Vagina (tissue), 2 donors: ENCODE results near the gene CAMK2N2. TPM values are rescaled to one million over a fixed set of nuclear protein-coding genes. Genes with fewer than 3 reads are reported as not detected.
A peak's percentile ranks its signal among the peaks of the same experiment; 100 is the strongest.

Source experiments
- DNase-seq, 2 donors: peaks; one replicate each; pipeline ENCODE4 v3.0.0-alpha.2; 2017; ENCODE audit errors: extremely low spot score in 2 of 2
- H3K27ac ChIP-seq: fragments of 200-600 bp; sonication (generic); one replicate; pipeline ENCODE4 v1.5.1; 2019
- H3K27me3 ChIP-seq: fragments of 200-600 bp; sonication (generic); one replicate; pipeline ENCODE4 v1.5.1; 2019
- H3K36me3 ChIP-seq, 2 donors: fragments of 200-600 bp; sonication (generic); one replicate each; pipeline ENCODE4 v1.5.1; 2017 to 2019
- H3K4me1 ChIP-seq: fragments of 200-600 bp; sonication (generic); one replicate; pipeline ENCODE4 v1.5.1; 2019
- H3K4me3 ChIP-seq, 2 donors: fragments of 200-600 bp; sonication (generic); 1 replicate in 1 of 2; 2 replicates in 1 of 2; pipeline ENCODE4 v1.5.1; 2016 to 2019
- H3K9me3 ChIP-seq: fragments of 200-600 bp; sonication (generic); one replicate; pipeline ENCODE4 v1.5.1; 2019
- CTCF ChIP-seq, 3 experiments: fragments of 450-650 bp in 2 of 3; fragments of 200-600 bp in 1 of 3; sonication (generic) in 1 of 3; IDR thresholded peaks; one replicate each; pipeline ENCODE4 v1.5.1; 2017 to 2019; ENCODE audit warnings: antibody characterized with exemption in 3 of 3, mild to moderate bottlenecking in 2 of 3, moderate library complexity in 2 of 3
- POLR2A ChIP-seq, 2 donors: fragments of 450-650 bp; IDR thresholded peaks; one replicate each; pipeline ENCODE4 v1.6.1; 2017; ENCODE audit warnings: antibody characterized with exemption in 2 of 2, mild to moderate bottlenecking in 2 of 2, moderate library complexity in 2 of 2
- POLR2AphosphoS5 ChIP-seq, 2 donors: sonication (generic); formaldehyde crosslinking; IDR thresholded peaks; one replicate each; pipeline ENCODE4 v1.9.0; 2017; ENCODE audit warnings: antibody characterized with exemption in 2 of 2, mild to moderate bottlenecking in 2 of 2, low read depth in 1 of 2; ENCODE audit not compliant: insufficient read depth in 1 of 2
- intact Hi-C: fragments of 100-400 bp; cut with DNase I; formaldehyde crosslinking; loops from one replicate; pipeline ENCODE4 v1.15.1; 2023
- total RNA-seq: library from RNA; depleted of rRNA; stranded (reverse); fragments of >200 nt; gene quantifications from one replicate; pipeline ENCODE4 v1.2.3, GENCODE V29; 2016

The CAMK2N2 gene
- total RNA-seq, 1 donor from 2014 or later = not detected

- Histone ChIP-seq H3K36me3 (peaks cover 0 to 5% of the 10 kb centered on the region in 2 donors), H3K4me3 (no peak overlapping the region), H3K4me1 (peaks cover 9% of the 10 kb centered on the region), H3K27me3 (no peaks in the 10 kb centered on the region), H3K9me3 (no peaks in the 10 kb centered on the region), H3K27ac (no peak overlapping the region)
- TF ChIP-seq CTCF (IDR thresholded peaks at IDR 0.05) (no peak), POLR2A (IDR thresholded peaks at IDR 0.05) (no peak), POLR2AphosphoS5 (IDR thresholded peaks at IDR 0.05; ENCODE audit: insufficient read depth in 1 of 2, low read depth in 1 of 2) (no peak)
- no peak for DNase-seq
- intact Hi-C loops = no loop called here
Observed at GRCh38 chr3:184237807-184238206, 23.5 kb downstream of the CAMK2N2 start.

- H3K27ac ChIP-seq = no peak overlapping the region
- no peak overlapping the region for H3K4me3 ChIP-seq
- peaks cover 9% of the 10 kb centered on the region for H3K4me1 ChIP-seq
- no peaks in the 10 kb centered on the region for H3K9me3 ChIP-seq
- intact Hi-C loops = no loop called here
- H3K36me3 ChIP-seq = no peaks in the 10 kb centered on the region
- DNase-seq = no peak
- TF ChIP-seq CTCF (IDR thresholded peaks at IDR 0.05) (no peak), POLR2A (IDR thresholded peaks at IDR 0.05) (no peak)
- H3K27me3 ChIP-seq = no peaks in the 10 kb centered on the region
Observed at GRCh38 chr3:184237211-184237610, 24.1 kb downstream of the CAMK2N2 start.

GRCh38 chr3:184236636-184237035, 24.7 kb downstream of the CAMK2N2 start:
- H3K36me3 ChIP-seq = no peaks in the 10 kb centered on the region
- no peak overlapping the region for H3K4me3 ChIP-seq
- DNase-seq = no peak
- no peaks in the 10 kb centered on the region for H3K9me3 ChIP-seq
- intact Hi-C loops = no loop called here
- H3K4me1 ChIP-seq = peaks cover 7% of the 10 kb centered on the region
- no peak overlapping the region for H3K27ac ChIP-seq
- H3K27me3 ChIP-seq = no peaks in the 10 kb centered on the region
- TF ChIP-seq POLR2A (IDR thresholded peaks at IDR 0.05) = no peak
- TF ChIP-seq CTCF (IDR thresholded peaks at IDR 0.05) = no peak

GRCh38 chr3:184236033-184236410, 25.3 kb downstream of the CAMK2N2 start:
- Histone ChIP-seq H3K27me3 (peaks cover 2% of the 10 kb centered on the region), H3K4me1 (peaks cover under 1% of the 10 kb centered on the region), H3K9me3 (no peaks in the 10 kb centered on the region), H3K4me3 (no peak overlapping the region), H3K36me3 (no peaks in the 10 kb centered on the region), H3K27ac (no peak overlapping the region)
- intact Hi-C loops = no loop called here
- DNase-seq = no peak
- TF ChIP-seq POLR2AphosphoS5 (IDR thresholded peaks at IDR 0.05; ENCODE audit: insufficient read depth in 1 of 2, low read depth in 1 of 2) (no peak), CTCF (IDR thresholded peaks at IDR 0.05) (no peak), POLR2A (IDR thresholded peaks at IDR 0.05) (no peak)

GRCh38 chr3:184235381-184236032, 25.8 kb downstream of the CAMK2N2 start:
- intact Hi-C loops = no loop called here
- peak in 1 of 2 donors; percentile 54 for DNase-seq
- no peak overlapping the region for H3K4me3 ChIP-seq
- no peaks in the 10 kb centered on the region for H3K9me3 ChIP-seq
- H3K36me3 ChIP-seq = no peaks in the 10 kb centered on the region
- H3K4me1 ChIP-seq = no peaks in the 10 kb centered on the region
- H3K27ac ChIP-seq = no peak overlapping the region
- peaks cover 7% of the 10 kb centered on the region for H3K27me3 ChIP-seq
- TF ChIP-seq CTCF (IDR thresholded peaks at IDR 0.05) = no peak
- TF ChIP-seq POLR2A (IDR thresholded peaks at IDR 0.05) = no peak
- no peak for TF ChIP-seq POLR2AphosphoS5 (IDR thresholded peaks at IDR 0.05; ENCODE audit: insufficient read depth in 1 of 2, low read depth in 1 of 2)
